ENCODE data around the gene TRPV6.

- no peak for TF ChIP-seq SMC3 (IDR thresholded peaks at IDR 0.05; ENCODE audit: low read depth, low read length)
- TF ChIP-seq NFE2L2 (IDR thresholded peaks at IDR 0.05; ENCODE audit: low read depth, low read length), result no peak
- no peak for TF ChIP-seq MAFK (IDR thresholded peaks at IDR 0.05; ENCODE audit: low read depth, low read length)
- no peak for TF ChIP-seq CTCF (conservative IDR thresholded peaks at IDR 0.05; ENCODE audit: low read depth, low read length)
- no peak for TF ChIP-seq POLR2A (IDR thresholded peaks at IDR 0.05; ENCODE audit: low read depth, low read length)
- TF ChIP-seq RAD21 (IDR thresholded peaks at IDR 0.05; ENCODE audit: low read length), result no peak
- TF ChIP-seq CEBPB (IDR thresholded peaks at IDR 0.05; ENCODE audit: low read depth, low read length), result no peak
- no peak for TF ChIP-seq MXI1 (IDR thresholded peaks at IDR 0.05; ENCODE audit: borderline replicate concordance, low read depth, low read length)
- no peak for TF ChIP-seq USF2 (IDR thresholded peaks at IDR 0.05; ENCODE audit: low read depth, low read length)
- no peak for TF ChIP-seq BHLHE40 (IDR thresholded peaks at IDR 0.05; ENCODE audit: low read depth, low read length)
- TF ChIP-seq RFX5 (IDR thresholded peaks at IDR 0.05; ENCODE audit: low read depth, low read length), result no peak
These were observed 13.0 kb upstream of the TRPV6 start for GRCh38 chr7:142898377-142899170.
